ENCODE measurements around the gene ZNF429.

The ZNF429 gene

DNA sequence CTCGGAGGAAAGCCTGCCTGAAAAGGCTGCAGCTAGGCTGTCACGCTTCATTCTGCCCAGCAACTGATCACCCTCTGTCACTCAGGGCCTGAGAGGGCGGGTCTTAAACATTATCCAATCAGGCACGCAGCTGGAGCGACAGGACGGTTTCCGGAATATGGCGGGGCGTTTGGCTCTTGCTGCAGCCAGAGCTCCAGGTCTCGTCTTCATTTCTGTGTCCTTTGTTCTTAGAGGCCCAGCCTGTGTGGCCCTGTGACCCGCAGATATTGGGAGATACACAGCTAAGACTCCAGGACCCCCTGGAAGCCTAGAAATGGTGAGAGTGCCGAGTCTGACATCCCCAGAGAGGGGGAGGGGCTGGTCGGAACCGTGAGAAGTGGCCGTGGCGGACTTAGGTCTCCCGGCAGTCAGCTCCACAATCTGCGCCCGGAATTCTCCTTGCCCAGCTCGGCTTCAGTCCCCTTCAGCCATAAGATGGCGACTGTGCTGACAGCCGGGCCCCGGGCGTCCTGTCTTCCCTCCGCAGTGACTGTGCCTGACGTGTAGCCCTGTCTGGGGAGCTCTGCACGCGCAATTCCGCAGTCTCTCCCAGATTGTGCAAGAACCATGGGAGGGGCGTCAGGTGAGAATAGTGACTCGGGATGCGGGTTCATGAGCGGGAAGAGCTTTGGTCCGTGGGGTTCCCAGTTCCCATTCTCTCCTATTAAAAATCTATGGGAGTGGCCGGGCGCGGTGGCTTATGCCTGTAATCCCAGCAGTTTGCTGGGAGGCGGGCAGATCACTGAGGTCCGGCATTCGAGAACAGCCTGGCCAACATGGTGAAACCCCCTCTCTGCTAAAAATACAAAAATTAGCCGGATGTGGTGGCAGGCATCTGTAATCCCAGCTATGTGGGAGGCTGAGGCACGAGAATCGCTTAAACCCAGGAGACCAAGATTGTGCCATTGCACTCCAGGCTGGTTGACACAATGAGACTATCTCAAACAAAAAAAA, at the start of gene ZNF429:
TSS of gene ZNF429 (plus strand) at position 144 of the 993 bp plus-strand sequence. CDS start at position 314, 170 bp downstream.
- TF ChIP-seq, protein P1, sequence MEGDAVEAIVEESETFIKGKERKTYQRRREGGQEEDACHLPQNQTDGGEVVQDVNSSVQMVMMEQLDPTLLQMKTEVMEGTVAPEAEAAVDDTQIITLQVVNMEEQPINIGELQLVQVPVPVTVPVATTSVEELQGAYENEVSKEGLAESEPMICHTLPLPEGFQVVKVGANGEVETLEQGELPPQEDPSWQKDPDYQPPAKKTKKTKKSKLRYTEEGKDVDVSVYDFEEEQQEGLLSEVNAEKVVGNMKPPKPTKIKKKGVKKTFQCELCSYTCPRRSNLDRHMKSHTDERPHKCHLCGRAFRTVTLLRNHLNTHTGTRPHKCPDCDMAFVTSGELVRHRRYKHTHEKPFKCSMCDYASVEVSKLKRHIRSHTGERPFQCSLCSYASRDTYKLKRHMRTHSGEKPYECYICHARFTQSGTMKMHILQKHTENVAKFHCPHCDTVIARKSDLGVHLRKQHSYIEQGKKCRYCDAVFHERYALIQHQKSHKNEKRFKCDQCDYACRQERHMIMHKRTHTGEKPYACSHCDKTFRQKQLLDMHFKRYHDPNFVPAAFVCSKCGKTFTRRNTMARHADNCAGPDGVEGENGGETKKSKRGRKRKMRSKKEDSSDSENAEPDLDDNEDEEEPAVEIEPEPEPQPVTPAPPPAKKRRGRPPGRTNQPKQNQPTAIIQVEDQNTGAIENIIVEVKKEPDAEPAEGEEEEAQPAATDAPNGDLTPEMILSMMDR (IDR thresholded peaks at IDR 0.05; ENCODE audit: low read depth, low read length, missing control alignments), result no peak
- peak; percentile 84 for DNase-seq (ENCODE audit: extremely low read depth, low read depth)
- H3K4me3 ChIP-seq (replicated peaks; ENCODE audit: low read depth, low read length), result peak within 1 kb of the TSS; percentile 85

DNA sequence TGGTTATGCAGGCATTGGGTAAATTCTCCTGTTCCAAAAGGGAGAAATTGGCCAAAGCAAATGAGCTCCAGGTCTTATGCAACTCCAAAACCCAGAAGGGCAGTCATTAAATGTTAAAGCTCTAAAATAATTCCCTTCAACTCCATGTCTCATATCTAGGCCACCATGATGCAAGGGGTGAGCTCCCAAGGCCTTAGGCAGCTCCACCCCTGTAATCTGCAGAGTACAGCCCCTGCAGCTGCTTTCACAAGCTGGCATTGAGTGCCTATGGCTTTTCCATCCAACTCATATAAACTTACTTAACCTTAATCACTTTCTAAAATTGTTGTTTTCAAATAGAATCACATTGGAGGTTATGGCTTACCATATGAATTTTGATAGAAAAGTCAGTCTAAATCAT, 44.7 kb upstream of the ZNF429 start:
- H3K4me3 ChIP-seq (replicated peaks; ENCODE audit: low read depth, low read length), result no peak overlapping the region
- no peak for DNase-seq (ENCODE audit: extremely low read depth, low read depth)
- TF ChIP-seq, protein P1 (IDR thresholded peaks at IDR 0.05; ENCODE audit: low read depth, low read length, missing control alignments), result no peak

DNA sequence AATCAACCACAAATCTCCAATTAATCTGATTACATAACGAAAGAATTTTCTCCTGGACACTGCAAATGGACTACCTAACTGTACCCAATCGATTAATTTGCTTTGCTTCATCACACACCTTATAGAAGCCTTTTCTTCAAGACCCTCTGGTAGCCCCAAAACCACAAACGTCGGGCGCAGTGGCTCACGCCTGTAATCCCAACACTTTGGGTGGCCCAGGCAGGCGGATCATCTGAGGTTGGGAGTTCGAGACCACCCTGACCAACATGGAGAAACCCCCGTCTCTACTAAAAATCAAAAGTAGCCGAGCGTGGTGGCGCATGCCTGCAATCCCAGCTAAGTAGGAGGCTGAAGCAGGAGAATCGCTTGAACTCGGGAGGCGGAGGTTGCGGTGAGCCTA, 42.9 kb upstream of the ZNF429 start:
- TF ChIP-seq, protein P1 (IDR thresholded peaks at IDR 0.05; ENCODE audit: low read depth, low read length, missing control alignments), result no peak
- no peak overlapping the region for H3K4me3 ChIP-seq (replicated peaks; ENCODE audit: low read depth, low read length)
- no peak for DNase-seq (ENCODE audit: extremely low read depth, low read depth)

DNA sequence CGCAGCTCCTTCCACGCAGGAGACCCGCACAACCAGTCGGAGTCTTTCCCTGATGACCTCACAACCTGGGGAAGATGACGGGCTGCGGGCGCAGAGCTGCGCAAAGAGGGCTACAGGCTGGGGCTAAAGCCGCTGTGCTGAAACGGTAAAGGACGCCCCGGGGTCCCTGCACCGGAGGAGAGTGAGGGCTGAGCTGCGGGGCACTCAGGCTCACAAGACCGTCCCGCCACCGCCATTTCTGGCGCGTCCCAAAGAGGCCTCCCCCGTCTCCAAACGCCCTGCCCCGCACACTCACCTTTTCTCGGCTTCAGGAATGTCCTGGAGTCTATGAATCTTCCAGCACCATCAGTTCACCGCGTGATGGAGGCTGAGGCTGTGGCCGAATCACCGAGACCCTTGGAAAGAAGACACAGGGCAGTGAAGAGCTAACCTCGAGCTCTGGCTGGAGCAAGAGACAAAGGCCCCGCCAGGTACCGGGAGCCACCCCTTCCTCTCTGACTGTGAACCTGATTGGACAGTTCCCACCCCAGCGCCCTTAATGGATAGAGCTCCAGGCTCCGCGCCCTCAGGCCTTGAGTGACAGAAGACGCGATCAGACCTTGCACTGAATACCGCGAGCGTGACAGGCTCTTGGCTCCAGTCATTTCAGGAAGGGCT, 41.8 kb upstream of the ZNF429 start:
- no peak for DNase-seq (ENCODE audit: extremely low read depth, low read depth)
- H3K4me3 ChIP-seq (replicated peaks; ENCODE audit: low read depth, low read length), result no peak overlapping the region
- TF ChIP-seq, protein P1 (IDR thresholded peaks at IDR 0.05; ENCODE audit: low read depth, low read length, missing control alignments), result no peak

DNA sequence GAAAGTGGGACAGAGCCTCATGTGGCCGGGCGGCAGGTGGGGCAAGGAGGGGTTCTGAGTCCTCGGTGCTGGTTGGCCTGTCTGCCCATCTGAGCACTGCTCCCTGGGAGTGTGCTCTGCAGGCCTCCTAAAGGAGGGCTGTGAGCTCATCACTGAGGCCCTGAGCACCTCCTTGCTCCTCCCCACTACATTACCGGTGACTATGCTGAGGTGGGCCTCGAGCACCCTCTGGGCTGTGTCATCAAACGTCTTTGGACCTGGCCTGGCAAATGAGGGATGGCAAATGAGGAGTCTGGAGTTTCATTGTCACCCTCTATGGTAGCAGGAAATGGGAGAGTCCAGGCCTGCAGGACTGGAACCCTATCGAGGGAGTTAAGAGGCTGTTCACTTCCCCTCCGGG, 38.8 kb upstream of the ZNF429 start:
- no peak for DNase-seq (ENCODE audit: extremely low read depth, low read depth)
- H3K4me3 ChIP-seq (replicated peaks; ENCODE audit: low read depth, low read length), result no peak overlapping the region
- TF ChIP-seq, protein P1 (IDR thresholded peaks at IDR 0.05; ENCODE audit: low read depth, low read length, missing control alignments), result no peak

DNA sequence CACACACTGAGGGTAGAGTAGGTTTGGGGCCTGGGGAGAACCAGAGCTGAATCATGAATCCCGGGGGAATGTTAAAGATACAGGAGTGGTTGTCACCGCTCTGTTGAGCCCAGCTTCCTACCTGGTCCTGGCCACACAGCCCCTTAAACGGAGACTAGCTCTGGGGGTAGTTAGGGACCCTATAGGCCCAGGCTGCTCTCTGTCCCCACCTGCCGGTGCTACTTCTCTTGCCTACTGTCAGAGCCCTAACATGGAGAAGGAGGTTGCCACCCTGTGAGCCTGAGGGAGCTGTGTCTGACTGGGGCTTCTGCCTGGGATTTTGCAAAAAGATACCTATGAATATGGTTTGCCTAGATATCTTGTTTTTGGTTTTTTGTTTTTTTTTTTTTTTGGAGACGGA, 36.6 kb upstream of the ZNF429 start:
- no peak overlapping the region for H3K4me3 ChIP-seq (replicated peaks; ENCODE audit: low read depth, low read length)
- DNase-seq (ENCODE audit: extremely low read depth, low read depth), result no peak
- TF ChIP-seq, protein P1 (IDR thresholded peaks at IDR 0.05; ENCODE audit: low read depth, low read length, missing control alignments), result no peak

Data from HFF-Myc (cell line).